ENCODE measurements around the gene CRYAB. TPM values are rescaled to one million over a fixed set of nuclear protein-coding genes. Genes with fewer than 3 reads are reported as not detected.

The CRYAB gene

Small RNA genes lying within 50 kb of the gene (small RNA-seq; reads per million reads assigned to genes)
- gene C11orf52 (ENCODE audit: insufficient read depth) (not detected), gene GNG5P3 (ENCODE audit: insufficient read depth) (not detected), gene RNA5SP351 (ENCODE audit: insufficient read depth) (not detected), gene RPL37AP8 (ENCODE audit: insufficient read depth) (not detected)
